ENCODE data around the gene PRR13.
"Not testable (repeated sequence)": the region's sequence is repeated elsewhere in the genome, so short reads cannot be mapped to it uniquely, and the experiment has no call there.

Gene PRR13, protein sequence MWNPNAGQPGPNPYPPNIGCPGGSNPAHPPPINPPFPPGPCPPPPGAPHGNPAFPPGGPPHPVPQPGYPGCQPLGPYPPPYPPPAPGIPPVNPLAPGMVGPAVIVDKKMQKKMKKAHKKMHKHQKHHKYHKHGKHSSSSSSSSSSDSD

DNA sequence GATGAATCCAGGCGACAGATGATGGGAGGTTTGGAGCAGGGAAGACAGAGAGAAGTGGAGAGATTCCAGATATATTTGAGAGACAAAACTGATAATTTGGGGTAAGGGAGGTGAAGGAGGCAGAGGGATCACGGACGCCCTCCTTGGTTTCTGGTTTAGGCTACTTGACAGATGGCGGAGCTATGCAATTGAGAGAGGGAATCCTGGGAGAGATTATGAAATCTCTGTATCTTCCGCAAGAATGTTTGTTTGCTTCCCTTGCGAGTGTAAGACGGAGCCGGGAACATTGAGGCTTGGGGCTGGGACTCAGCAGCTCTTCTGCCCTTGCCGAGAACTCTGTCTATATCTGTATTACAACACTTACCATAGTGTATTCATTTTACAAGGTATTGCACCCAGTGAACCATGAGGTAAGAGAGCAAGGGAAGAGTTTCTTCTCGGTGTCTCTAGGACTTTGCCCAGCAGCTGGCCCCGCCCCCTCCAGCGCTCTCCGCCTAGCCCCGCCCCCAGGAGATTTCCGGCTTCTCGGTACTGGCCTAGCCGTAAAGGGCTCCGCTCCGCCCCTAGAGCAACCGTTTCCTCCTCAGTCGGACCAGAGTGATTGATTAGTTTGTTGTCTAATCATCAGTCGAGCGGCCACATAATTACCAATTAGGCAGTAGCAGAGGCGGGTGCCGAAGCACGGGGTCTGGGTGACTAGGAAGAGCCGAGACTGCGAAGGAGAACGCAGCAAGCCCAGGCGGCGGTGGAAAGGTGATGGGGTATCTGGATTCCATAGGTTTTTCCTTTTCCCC, at the start of gene PRR13:
Gene PRR13 (plus strand): TSS at position 695 of the 794 bp plus-strand sequence. CDS start 981 bp downstream, outside the sequence.
- peak; percentile 99 for DNase-seq

DNA sequence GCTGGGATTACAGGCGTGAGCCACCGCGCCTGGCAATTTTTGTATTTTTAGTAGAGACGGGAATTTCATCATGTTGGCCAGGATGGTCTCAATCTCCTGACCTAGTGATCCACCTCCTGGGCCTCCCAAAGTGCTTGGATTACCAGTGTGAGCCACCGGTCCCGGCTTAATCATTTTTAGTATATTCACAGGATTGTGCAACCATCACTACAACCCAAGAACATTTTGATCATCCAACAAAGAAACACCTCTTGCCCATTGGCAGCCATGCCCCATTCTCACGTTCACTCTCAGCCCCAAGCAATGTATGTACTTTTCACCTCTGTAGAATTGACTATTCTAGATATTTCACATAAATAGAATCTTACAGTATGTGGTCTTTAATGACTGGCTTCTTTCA, 41.6 kb upstream of the PRR13 start:
- DNase-seq: no peak

DNA sequence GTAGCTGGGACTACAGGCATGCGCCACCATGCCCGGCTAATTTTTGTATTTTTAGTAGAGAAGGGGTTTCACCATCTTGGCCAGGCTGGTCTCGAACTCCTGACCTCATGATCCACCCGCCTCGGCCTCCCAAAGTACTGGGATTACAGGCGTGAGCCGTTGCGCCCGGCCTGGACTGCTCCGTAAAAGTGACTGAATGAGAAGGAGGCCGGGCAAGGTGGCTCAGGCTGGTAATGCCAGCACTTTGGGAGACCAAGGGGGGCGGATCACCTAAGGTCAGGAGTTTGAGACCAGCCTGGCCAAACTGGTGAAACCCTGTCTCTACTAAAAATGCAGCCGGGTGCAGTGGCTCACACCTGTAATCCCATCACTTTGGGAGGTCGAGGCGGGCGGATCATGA, 39.2 kb upstream of the PRR13 start:
- DNase-seq: not testable (repeated sequence)

DNA sequence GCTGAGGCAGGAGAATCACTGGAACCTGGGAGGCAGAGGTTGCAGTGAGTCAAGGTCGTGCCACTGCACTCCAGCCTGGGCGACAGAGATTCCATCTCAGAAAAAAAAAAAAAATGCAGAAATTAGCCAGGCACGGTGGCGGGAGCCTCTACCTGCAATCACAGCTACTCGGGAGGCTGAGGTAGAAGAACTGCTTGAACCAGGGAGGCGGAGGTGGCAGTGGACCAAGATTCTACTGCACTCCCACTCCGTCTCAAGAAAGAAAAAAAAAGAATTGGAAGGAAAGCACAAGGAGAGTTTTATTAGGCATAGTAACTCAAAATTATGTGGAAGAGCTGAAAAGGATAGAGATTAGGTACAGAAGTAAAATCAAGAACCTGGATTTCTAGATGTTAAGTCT, 38.7 kb upstream of the PRR13 start:
- DNase-seq: no peak

DNA sequence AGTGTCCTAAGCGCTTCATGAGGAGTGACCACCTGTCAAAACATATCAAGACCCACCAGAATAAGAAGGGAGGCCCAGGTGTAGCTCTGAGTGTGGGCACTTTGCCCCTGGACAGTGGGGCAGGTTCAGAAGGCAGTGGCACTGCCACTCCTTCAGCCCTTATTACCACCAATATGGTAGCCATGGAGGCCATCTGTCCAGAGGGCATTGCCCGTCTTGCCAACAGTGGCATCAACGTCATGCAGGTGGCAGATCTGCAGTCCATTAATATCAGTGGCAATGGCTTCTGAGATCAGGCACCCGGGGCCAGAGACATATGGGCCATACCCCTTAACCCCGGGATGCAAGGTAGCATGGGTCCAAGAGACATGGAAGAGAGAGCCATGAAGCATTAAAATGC, 30.6 kb upstream of the PRR13 start:
- DNase-seq: no peak

DNA sequence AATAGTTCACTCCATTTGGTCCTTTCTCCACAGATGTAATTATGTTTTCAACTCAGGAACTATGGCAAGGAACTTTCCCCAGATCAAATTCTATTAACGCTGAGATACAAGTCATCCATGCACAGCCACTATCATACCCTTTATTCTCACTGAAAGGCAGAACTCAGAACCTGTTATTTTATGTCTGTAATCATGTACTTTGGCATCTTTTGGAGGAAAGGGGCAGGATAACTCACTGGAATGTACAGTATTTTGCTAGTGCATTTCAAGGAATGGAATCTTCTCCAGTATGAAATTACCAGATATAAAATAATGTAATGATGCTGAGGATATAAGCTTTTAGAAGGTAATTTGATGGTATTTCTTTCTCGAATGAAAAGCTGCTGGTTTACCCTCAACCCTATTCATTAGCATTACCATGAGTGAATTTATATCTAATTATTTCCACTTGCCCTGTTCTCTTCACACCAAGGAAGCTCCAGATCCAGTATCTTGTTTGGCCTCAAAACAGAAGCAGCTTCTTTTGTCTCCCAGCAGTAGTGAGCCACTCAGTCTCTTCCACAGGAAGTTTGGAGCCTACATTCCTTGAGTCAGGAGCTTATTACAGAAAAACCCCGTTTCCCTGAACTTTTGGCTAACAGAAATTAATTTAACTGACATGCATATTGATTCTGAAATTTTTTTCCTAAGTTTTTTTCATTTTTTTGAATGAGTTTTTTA, 27.9 kb upstream of the PRR13 start:
- DNase-seq: no peak

DNA sequence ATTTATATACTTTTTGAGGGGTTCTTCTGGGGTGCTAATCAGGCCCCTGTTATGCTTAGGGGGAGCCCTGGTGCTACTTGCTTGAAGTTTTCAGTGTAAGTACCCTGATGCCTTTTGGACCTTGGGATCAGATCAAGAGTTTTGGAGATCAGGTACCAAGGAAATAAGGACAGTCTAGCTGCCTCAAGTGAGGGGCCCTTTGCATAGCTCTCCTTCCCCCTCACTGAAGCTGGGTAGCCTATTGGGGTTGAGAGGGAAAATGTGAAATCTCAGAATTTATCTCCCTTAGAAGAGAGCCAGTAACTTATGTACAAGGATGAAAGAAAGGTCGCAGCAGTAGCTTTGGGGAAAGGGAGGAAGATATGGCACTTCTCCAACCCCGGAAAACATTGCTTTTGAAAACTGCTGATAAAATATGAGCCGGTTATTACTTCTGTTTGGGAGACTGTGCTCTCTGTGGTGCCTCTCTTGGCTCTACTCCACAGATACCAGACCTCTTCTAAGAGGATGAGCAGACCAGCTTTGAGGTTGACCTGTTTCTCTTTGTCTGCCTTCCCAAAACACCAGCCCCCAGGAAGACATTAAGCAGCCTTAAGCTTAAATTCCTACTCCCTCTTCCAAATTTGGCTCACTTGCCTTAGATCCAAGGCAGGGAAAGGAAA, 26.6 kb upstream of the PRR13 start:
- DNase-seq: no peak

DNA sequence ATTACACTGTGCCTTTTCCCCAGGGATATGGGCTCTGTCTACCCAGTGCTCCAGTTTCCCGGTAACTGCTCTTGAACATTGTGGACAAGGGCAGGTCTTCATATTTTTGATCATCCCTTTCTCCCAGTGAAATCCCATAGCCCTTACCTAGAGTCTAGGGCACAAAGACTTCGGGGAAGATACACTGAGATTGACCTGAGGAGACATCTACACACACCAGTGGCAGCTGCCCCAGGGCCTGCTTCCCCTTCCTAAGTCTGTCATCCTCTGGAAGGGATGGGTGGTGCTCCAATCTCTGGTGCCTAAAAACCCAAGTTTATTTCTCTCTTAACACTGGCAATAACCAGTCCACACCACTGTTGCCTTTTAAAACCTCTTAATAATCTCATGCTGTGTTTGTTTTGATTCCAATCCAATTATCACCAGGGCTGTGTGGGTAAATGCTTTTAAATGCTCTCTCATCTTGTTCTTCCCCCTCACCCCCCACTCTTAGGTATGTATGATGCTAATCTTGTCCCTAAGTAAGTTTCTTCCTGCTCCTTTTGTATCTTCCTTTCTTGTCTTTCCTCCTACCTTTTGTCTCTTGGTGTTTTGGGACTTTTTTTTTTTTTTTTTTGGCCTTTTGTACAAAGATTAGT, 25.7 kb upstream of the PRR13 start:
- not testable (repeated sequence) for DNase-seq

DNA sequence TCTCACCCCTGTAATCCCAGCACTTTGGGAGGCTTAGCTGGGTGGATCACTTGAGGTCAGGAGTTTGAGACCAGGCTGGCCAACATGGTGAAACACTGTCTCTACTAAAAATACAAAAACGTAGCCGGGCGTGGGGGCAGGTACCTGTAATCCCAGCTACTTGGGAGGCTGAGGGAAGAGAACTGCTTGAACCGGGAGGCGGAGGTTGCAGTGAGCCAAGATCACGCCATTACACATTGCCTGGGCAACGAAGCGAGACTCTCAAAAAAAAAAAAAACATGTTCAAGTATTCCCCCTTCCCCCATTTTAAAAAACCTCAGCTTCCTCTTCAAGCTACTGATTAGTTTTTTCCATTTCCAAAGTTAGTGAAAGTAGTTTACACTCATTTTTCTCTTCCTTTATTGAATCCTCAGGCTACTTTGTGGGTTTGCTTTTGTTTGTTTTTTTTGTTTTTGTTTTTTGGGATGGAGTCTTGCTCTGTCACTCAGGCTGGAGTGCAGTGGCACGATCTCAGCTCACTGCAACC, 24.2 kb upstream of the PRR13 start:
- DNase-seq: not testable (repeated sequence)

DNA sequence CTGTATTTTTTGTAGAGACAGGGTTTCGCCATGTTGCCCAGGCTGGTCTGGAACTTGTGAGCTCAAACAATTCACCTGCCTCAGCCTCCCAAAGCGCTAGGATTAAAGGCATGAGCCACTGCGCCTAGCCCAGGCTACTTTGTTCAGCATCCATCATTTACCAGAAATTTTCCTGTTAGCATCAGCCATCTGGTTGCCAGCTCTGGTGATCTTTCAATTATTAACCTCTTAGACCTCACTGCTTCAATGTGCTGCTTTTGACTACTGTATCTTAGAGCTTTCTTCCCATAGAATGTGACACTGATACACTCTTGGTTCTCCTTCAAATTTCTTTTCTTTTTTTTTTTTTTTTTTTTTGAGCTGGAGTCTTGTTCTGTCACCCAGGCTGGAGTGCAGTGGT, 23.3 kb upstream of the PRR13 start:
- no peak for DNase-seq

DNA sequence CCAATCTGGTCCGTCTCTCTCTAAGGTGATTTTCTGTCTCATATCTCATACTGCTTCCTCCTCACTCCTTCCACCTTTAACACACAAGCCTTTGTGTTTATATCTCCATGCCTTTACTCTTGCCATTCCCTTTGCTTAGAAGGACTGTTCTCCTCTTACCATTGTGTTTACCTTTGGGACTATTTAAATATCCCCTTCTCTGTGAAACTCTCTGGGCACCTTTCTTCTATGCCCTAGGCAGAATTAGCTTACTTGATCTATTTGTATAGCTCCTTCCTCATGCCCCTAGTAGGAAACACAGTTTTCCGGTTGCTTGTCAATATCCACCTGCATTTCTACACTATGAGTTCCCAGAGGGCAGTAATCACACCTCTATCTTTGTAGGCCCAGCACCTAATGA, 21.8 kb upstream of the PRR13 start:
- DNase-seq: no peak

DNA sequence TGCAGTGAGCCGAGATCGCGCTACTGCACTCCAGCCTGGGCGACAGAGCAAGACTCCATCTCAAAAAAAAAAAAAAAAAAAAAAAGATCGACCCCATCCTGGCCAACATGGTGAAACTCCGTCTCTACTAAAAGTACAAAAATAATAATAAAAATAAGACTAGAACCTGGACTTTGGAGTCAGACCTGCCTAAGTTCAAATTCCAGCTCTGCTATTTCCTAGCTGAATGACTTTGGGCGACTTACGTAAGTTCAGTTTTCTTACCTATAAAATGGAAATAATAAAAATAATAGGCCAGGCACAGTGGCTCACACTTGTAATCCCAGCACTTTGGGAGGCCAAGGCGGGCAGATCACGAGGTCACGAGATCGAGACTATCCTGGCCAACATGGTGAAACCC, 19.3 kb upstream of the PRR13 start:
- DNase-seq: not testable (repeated sequence)

DNA sequence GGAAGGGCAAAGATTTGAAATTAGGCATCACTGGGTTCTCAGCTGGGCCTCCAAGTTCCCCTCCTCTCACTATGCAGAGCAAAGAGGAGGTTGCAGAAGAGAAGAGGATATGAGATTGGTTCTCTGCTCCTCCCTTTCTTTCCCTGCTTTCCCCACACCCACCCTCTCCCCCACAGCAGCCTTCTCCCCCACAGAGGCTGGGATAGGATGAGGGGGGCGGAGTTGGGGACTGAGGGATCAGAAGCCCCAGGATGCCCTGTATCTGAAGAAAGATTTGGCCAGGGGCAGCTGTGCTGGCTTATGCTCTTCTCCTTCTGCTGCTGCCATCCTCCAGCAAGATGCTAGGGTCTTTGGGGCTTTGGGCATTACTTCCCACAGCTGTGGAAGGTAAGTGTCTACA, 17.9 kb upstream of the PRR13 start, which contains the start of gene AMHR2:
Gene AMHR2 (plus strand): TSS at position 259 of the 400 bp plus-strand sequence. CDS start 80 bp downstream, at position 339.
- DNase-seq: no peak

DNA sequence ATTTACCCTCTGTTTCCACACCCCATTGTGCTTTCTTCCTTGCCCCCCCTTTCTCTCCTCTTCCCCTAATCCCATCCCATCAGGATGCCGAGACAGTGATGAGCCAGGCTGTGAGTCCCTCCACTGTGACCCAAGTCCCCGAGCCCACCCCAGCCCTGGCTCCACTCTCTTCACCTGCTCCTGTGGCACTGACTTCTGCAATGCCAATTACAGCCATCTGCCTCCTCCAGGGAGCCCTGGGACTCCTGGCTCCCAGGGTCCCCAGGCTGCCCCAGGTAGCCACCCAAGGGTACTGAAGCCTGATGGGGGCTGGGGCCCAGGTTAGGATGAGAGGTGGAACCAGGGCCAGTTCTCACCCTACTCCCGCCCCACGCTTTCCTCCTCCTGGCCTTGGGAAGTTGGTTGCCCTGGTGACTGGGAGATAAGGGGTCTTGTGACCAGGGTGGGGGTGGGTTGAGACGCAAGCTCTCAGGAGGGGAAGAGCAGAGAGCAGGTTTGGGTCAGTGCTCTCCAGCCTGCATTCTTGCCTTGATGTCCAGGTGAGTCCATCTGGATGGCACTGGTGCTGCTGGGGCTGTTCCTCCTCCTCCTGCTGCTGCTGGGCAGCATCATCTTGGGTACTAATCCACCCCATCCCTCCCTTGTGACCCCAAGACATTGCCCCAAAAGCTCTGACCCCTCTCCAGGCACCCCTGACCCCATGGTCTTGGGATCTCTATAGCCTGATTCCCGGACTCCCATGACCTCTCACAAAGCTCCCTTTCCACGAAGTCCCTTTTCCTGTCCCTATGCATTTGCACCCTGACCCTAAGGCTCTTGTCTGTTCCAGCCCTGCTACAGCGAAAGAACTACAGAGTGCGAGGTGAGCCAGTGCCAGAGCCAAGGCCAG, 16.7 kb upstream of the PRR13 start:
- no peak for DNase-seq

DNA sequence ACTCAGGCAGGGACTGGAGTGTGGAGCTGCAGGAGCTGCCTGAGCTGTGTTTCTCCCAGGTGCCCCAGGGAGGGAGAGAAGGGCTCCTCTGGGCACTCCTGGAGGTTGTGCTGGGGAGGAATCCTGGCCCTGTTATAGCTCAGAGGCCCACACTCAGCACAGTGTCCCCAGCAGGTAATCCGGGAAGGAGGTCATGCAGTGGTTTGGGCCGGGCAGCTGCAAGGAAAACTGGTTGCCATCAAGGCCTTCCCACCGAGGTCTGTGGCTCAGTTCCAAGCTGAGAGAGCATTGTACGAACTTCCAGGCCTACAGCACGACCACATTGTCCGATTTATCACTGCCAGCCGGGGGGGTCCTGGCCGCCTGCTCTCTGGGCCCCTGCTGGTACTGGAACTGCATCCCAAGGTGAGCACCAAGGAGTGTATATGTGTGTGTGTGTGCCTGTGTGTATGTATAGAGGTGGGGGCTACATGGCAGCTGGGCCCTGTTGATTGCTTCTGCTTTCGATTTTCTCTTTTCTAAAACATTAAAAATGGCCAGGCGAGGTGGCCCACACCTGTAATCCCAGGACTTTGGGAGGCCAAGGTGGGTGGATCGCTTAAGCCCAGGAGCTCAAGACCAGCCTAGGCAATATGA, 15.9 kb upstream of the PRR13 start:
- no peak for DNase-seq

DNA sequence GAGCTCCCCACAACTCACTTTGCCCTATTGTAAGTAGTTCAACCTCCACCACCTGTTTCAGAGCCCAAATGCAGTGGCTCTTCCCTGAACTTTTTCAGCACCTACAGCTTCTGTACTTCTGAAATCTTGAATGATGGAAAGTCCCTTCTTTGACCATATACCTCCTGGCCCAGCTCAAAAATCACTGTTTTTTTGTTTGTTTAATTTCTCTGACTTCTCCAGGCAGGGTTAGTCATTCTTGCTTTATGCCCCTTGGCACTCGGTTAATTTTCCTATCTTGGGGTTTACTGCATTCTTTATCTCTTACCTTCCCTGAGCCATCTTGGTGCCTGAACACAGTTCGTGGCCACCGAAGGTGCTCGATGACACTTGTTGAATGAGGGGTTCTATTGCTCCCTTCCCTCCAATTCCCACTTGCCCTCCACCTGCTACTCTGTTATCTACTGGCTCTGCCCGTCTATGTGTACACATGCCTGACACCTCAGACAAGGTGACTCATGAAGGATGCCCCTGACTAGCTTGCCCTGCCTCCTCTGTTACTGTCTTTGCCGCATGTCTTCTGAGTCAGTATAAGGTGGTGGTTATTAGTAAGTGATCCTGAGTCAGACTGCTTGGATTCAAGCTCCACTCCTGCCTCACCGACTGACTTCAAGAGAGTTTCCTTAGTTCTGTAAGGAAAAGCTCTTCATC, 13.5 kb upstream of the PRR13 start:
- DNase-seq: no peak

DNA sequence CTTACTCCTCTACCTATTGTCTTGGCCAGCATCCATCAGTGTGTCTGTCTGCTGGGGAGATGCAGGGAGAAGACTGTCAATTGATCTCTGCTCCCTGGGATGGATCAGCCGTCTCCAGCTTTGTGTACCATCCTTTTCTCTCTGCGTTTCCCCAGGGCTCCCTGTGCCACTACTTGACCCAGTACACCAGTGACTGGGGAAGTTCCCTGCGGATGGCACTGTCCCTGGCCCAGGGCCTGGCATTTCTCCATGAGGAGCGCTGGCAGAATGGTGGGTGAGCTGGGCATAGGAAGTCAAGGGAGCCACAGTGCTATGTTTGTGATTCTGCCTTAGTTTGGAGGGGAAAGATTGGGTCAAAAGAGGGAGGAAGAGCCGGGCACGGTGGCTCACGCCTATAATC, 12.8 kb upstream of the PRR13 start:
- no peak for DNase-seq

DNA sequence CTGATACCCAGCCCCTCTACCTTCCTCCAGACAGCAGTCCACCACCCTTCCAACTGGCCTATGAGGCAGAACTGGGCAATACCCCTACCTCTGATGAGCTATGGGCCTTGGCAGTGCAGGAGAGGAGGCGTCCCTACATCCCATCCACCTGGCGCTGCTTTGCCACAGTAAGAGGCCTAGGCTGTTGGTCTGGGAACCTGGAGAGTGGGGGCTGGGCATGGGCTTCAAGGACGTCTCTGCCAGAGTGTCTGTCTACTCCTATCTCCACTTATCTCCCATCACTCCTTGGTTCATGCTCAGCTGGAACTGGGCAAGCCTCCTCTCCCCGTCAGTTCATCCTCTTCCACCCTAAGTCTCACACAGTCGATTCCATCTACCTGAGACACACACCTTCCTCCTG, 11.4 kb upstream of the PRR13 start:
- DNase-seq: no peak

DNA sequence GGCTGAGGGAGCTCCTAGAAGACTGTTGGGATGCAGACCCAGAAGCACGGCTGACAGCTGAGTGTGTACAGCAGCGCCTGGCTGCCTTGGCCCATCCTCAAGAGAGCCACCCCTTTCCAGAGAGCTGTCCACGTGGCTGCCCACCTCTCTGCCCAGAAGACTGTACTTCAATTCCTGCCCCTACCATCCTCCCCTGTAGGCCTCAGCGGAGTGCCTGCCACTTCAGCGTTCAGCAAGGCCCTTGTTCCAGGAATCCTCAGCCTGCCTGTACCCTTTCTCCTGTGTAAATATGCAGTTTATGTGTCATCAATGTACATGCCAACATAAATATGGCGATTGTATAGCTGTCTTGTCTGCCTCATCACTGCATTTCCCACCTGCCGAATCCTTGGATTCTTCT, 10.3 kb upstream of the PRR13 start:
- DNase-seq: no peak

DNA sequence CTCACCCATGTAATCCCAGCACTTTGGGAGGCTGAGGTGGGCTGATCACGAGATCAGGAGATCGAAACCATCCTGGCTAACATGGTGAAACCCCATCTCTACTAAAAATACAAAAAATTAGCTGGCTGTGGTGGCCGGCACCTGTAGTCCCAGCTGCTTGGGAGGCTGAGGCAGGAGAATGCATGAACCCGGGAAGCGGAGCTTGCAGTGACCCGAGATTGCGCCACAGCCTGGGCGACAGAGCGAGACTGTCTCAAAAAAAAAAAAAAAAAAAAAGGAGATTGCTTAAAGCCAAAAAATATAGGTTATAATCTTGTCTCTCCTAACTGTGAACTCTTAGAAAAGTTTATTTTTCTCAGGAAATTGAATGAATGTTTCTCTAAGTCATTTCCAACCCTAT, 6.2 kb upstream of the PRR13 start:
- DNase-seq: not testable (repeated sequence)

Data from NCI-H2029 (cell line).